HepG2 (cell line): ENCODE measurements around the gene SHFL. TPM values are rescaled to one million over a fixed set of nuclear protein-coding genes. Genes with fewer than 3 reads are reported as not detected.
A peak's percentile ranks its signal among the peaks of the same experiment; 100 is the strongest.

Experiments used
- ARNT ChIP-seq: fragments of 450-650 bp; IDR thresholded peaks from 2 replicates; pipeline ENCODE4 v1.6.1; 2017
- ARNT2 ChIP-seq: sonication (generic); formaldehyde crosslinking; IDR thresholded peaks from 2 replicates; pipeline ENCODE4 v1.8.0; 2022; ENCODE audit warnings: mild to moderate bottlenecking, low read depth, missing genetic modification reagents, moderate library complexity
- CENPX ChIP-seq: sonication (generic); formaldehyde crosslinking; IDR thresholded peaks from 2 replicates; pipeline ENCODE4 v1.9.0; 2021; ENCODE audit warnings: mild to moderate bottlenecking, missing genetic modification reagents, moderate library complexity
- DMAP1 ChIP-seq: IDR thresholded peaks from 2 replicates; pipeline ENCODE4 v1.6.1; 2016
- ESRRA ChIP-seq: sonication (generic); formaldehyde crosslinking; IDR thresholded peaks from 2 replicates; pipeline ENCODE4 v1.5.1; 2020; ENCODE audit warnings: mild to moderate bottlenecking, low read depth, missing genetic modification reagents
- HNF4G ChIP-seq, 2 experiments: sonication (generic) in 1 of 2; formaldehyde crosslinking in 1 of 2; IDR thresholded peaks; 2 replicates each; pipeline versions ENCODE4 v1.4.0 to v1.6.1; 2011 to 2020; ENCODE audit warnings: borderline replicate concordance in 2 of 2, low read depth in 2 of 2, mild to moderate bottlenecking in 2 of 2, low read length in 1 of 2, missing genetic modification reagents in 1 of 2, moderate library complexity in 1 of 2
- IKZF4 ChIP-seq: sonication (generic); formaldehyde crosslinking; IDR thresholded peaks from 2 replicates; pipeline ENCODE4 v1.5.1; 2020; ENCODE audit warnings: borderline replicate concordance, mild to moderate bottlenecking, low read depth, missing genetic modification reagents; ENCODE audit errors: not compliant biosample characterization
- KDM3A ChIP-seq: IDR thresholded peaks from 2 replicates; pipeline ENCODE4 v1.6.1; 2018; ENCODE audit warnings: low read depth, missing compliant biosample characterization
- NCOA5 ChIP-seq: sonication (generic); formaldehyde crosslinking; IDR thresholded peaks from 2 replicates; pipeline ENCODE4 v1.4.0; 2020; ENCODE audit warnings: missing genetic modification reagents
- SP2 ChIP-seq: sonication (generic); formaldehyde crosslinking; IDR thresholded peaks from 2 replicates; pipeline ENCODE4 v1.5.1; 2020; ENCODE audit warnings: mild to moderate bottlenecking, missing genetic modification reagents
- SSRP1 ChIP-seq: IDR thresholded peaks from 2 replicates; pipeline ENCODE4 v1.6.1; 2016; ENCODE audit warnings: control low read depth
- SUZ12 ChIP-seq: fragments of 150-350 bp; IDR thresholded peaks from 2 replicates; pipeline ENCODE4 v1.6.1; 2014; ENCODE audit warnings: low read depth, low read length
- THAP11 ChIP-seq: IDR thresholded peaks from 2 replicates; pipeline ENCODE4 v1.6.1; 2016; ENCODE audit warnings: missing biosample characterization, missing genetic modification reagents
- ZBTB2 ChIP-seq: sonication (generic); formaldehyde crosslinking; IDR thresholded peaks from 2 replicates; pipeline ENCODE4 v1.8.0; 2022; ENCODE audit warnings: low read depth, missing genetic modification reagents
- ZBTB33 ChIP-seq: sonication (generic); formaldehyde crosslinking; IDR thresholded peaks from 2 replicates; pipeline ENCODE4 v1.4.0; 2020; ENCODE audit warnings: missing genetic modification reagents
- ZNF12 ChIP-seq: sonication (generic); formaldehyde crosslinking; IDR thresholded peaks from 2 replicates; pipeline ENCODE4 v1.5.0; 2020; ENCODE audit warnings: missing genetic modification reagents
- ZNF644 ChIP-seq: IDR thresholded peaks from 2 replicates; pipeline ENCODE4 v1.6.1; 2016; ENCODE audit warnings: low read depth
- ZNF678 ChIP-seq: sonication (generic); formaldehyde crosslinking; IDR thresholded peaks from 2 replicates; pipeline ENCODE4 v1.4.0; 2020; ENCODE audit warnings: mild to moderate bottlenecking, missing genetic modification reagents
- ZNF777 ChIP-seq: sonication (generic); formaldehyde crosslinking; IDR thresholded peaks from 2 replicates; pipeline ENCODE4 v1.4.0; 2020; ENCODE audit warnings: missing genetic modification reagents
- polyA plus RNA-seq, 8 experiments: library from polyadenylated mRNA; depleted of rRNA in 3 of 8; stranded (reverse) in 7 of 8; unstranded in 1 of 8; fragments of >200 nt; fragmentation: Illumina TruSeq in 4 of 8; extraction: Trizol in 4 of 8; gene quantifications; 2 replicates each; pipeline versions ENCODE4 v1.2.1 to v1.2.3, GENCODE V29; 2011 to 2016; ENCODE audit warnings: low read depth in 4 of 8, missing spikeins in 1 of 8, mixed read lengths in 1 of 8; ENCODE audit not compliant: insufficient read depth in 1 of 8
- total RNA-seq, 5 experiments: library from RNA; depleted of rRNA; stranded (reverse); fragments of >200 nt; fragmentation: Illumina TruSeq; extraction: Trizol; gene quantifications; 2 replicates each; pipeline ENCODE4 v1.2.3, GENCODE V29; 2016; ENCODE audit warnings: low read depth in 1 of 5
- TF ChIP-seq, protein P1 (sequence below): fragments of 450-650 bp; IDR thresholded peaks from 2 replicates; pipeline ENCODE4 v1.6.1; 2017; ENCODE audit warnings: mild to moderate bottlenecking
- TF ChIP-seq, protein P2 (sequence below): sonication (generic); formaldehyde crosslinking; IDR thresholded peaks from 2 replicates; pipeline ENCODE4 v1.4.0; 2020; ENCODE audit warnings: missing genetic modification reagents, borderline replicate concordance

The SHFL gene
- total and polyA plus RNA-seq, 2 of the 13 experiments (the other 11 are each of a cell fraction or from before 2014, with no cell fraction given) = 12.3 to 36.4 TPM

DNA sequence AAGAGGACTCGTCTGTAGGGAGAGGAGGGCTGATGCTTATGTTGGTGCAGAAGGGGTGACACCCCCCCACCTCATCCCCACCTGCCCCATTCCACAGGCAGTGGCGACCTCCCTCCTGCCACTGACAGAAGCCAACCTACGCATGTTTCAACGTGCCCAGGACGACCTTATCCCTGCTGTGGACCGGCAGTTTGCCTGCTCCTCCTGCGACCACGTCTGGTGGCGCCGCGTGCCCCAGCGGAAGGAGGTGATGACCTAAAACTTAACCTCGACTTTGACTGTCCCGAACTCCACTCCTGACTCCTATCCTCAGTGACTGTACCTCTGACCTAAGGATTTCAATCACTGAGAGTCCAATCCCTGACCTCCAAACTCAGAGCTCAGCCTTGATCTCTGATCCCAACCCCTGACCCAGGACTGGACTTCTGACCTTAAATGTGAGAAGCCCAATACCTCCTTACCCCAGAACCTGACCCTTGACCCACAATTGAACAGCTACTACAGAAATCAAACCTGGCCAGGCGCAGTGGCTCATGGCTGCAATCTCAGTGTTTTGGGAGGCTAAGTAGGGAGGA lies 3.8 kb downstream of the SHFL start (continued):
- TF ChIP-seq, protein P1, sequence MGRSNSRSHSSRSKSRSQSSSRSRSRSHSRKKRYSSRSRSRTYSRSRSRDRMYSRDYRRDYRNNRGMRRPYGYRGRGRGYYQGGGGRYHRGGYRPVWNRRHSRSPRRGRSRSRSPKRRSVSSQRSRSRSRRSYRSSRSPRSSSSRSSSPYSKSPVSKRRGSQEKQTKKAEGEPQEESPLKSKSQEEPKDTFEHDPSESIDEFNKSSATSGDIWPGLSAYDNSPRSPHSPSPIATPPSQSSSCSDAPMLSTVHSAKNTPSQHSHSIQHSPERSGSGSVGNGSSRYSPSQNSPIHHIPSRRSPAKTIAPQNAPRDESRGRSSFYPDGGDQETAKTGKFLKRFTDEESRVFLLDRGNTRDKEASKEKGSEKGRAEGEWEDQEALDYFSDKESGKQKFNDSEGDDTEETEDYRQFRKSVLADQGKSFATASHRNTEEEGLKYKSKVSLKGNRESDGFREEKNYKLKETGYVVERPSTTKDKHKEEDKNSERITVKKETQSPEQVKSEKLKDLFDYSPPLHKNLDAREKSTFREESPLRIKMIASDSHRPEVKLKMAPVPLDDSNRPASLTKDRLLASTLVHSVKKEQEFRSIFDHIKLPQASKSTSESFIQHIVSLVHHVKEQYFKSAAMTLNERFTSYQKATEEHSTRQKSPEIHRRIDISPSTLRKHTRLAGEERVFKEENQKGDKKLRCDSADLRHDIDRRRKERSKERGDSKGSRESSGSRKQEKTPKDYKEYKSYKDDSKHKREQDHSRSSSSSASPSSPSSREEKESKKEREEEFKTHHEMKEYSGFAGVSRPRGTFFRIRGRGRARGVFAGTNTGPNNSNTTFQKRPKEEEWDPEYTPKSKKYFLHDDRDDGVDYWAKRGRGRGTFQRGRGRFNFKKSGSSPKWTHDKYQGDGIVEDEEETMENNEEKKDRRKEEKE = no peak
- no peak for TF ChIP-seq THAP11 (CRISPR knock-in tag)
- TF ChIP-seq ARNT = no peak
- TF ChIP-seq ZBTB33 = peak; percentile 79
- TF ChIP-seq SUZ12 = no peak
- no peak for TF ChIP-seq CENPX
- peak; percentile 78 for TF ChIP-seq HNF4G (IDR thresholded peaks at IDR 0.05; ENCODE audit: borderline replicate concordance, low read depth, low read length)
- no peak for TF ChIP-seq HNF4G (CRISPR knock-in tag; IDR thresholded peaks at IDR 0.05; ENCODE audit: borderline replicate concordance, low read depth)
- no peak for TF ChIP-seq NCOA5 (CRISPR knock-in tag)
- TF ChIP-seq SSRP1 (CRISPR knock-in tag) = no peak
- no peak for TF ChIP-seq SP2 (CRISPR knock-in tag)
- TF ChIP-seq DMAP1 (CRISPR knock-in tag) = no peak
- TF ChIP-seq ARNT2 = no peak
- TF ChIP-seq ZNF12 = no peak
- TF ChIP-seq ZNF644 (CRISPR knock-in tag) = no peak
- no peak for TF ChIP-seq ZNF678 (CRISPR knock-in tag)
- no peak for TF ChIP-seq IKZF4
- TF ChIP-seq, protein P2, sequence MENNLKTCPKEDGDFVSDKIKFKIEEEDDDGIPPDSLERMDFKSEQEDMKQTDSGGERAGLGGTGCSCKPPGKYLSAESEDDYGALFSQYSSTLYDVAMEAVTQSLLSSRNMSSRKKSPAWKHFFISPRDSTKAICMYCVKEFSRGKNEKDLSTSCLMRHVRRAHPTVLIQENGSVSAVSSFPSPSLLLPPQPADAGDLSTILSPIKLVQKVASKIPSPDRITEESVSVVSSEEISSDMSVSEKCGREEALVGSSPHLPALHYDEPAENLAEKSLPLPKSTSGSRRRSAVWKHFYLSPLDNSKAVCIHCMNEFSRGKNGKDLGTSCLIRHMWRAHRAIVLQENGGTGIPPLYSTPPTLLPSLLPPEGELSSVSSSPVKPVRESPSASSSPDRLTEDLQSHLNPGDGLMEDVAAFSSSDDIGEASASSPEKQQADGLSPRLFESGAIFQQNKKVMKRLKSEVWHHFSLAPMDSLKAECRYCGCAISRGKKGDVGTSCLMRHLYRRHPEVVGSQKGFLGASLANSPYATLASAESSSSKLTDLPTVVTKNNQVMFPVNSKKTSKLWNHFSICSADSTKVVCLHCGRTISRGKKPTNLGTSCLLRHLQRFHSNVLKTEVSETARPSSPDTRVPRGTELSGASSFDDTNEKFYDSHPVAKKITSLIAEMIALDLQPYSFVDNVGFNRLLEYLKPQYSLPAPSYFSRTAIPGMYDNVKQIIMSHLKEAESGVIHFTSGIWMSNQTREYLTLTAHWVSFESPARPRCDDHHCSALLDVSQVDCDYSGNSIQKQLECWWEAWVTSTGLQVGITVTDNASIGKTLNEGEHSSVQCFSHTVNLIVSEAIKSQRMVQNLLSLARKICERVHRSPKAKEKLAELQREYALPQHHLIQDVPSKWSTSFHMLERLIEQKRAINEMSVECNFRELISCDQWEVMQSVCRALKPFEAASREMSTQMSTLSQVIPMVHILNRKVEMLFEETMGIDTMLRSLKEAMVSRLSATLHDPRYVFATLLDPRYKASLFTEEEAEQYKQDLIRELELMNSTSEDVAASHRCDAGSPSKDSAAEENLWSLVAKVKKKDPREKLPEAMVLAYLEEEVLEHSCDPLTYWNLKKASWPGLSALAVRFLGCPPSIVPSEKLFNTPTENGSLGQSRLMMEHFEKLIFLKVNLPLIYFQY (CRISPR knock-in tag) = no peak
- no peak for TF ChIP-seq ZNF777 (CRISPR knock-in tag)
- no peak for TF ChIP-seq KDM3A (CRISPR knock-in tag)
- peak; percentile 58; the same call in 1 of the 2 replicates for TF ChIP-seq ESRRA (CRISPR knock-in tag)
- TF ChIP-seq ZBTB2 (CRISPR knock-in tag) = no peak
